Activated naive CD4-positive, alpha-beta T cell treated with anti-CD3 and anti-CD28 coated beads for 36 hours (primary cell): Measurements from ENCODE around the gene KLHL36. TPM values are rescaled to one million over a fixed set of nuclear protein-coding genes. Genes with fewer than 3 reads are reported as not detected.

Source experiments
- CTCF ChIA-PET: fragments of 350-600 bp; sonication (Branson Sonifier 250); formaldehyde crosslinking; loops from one replicate; lab custom pipeline; 2021; ENCODE audit warnings: antibody characterized with exemption; lab: Charles Lee
- DNase-seq: peaks from one replicate; pipeline ENCODE4 v3.0.0-alpha.2; 2020
- H3K27ac Mint-ChIP-seq: one replicate; pipeline ENCODE4 v1.8.0; 2021; ENCODE audit warnings: mild to moderate bottlenecking, mixed read lengths
- H3K27me3 Mint-ChIP-seq: one replicate; pipeline ENCODE4 v1.8.0; 2021; ENCODE audit warnings: low read depth, mixed read lengths
- H3K36me3 Mint-ChIP-seq: one replicate; pipeline ENCODE4 v1.8.0; 2021; ENCODE audit warnings: low read depth, mixed read lengths
- H3K4me1 Mint-ChIP-seq: one replicate; pipeline ENCODE4 v1.8.0; 2021; ENCODE audit warnings: low read depth, mixed read lengths
- H3K4me3 Mint-ChIP-seq: one replicate; pipeline ENCODE4 v1.8.0; 2021; ENCODE audit warnings: mild to moderate bottlenecking, moderate library complexity, mixed read lengths
- H3K9me3 Mint-ChIP-seq: one replicate; pipeline ENCODE4 v1.8.0; 2021; ENCODE audit warnings: mixed read lengths
- intact Hi-C: fragments of 100-400 bp; cut with micrococcal nuclease; formaldehyde crosslinking; loops from one replicate; pipeline ENCODE4 v1.15.1; 2023
- total RNA-seq, 2 experiments: library from RNA; stranded (reverse); gene quantifications; one replicate each; pipeline ENCODE4 v1.2.3, GENCODE V29; 2021

Gene KLHL36
- total RNA-seq, 2 experiments from 2014 or later = 45.7 to 50.3 TPM

- Mint-ChIP-seq H3K4me3 (peak overlapping the region; percentile 8), H3K4me1 (peaks cover 88% of the 10 kb centered on the region), H3K27me3 (no peaks in the 10 kb centered on the region), H3K27ac (peak overlapping the region; percentile 66), H3K36me3 (peaks cover 48% of the 10 kb centered on the region), H3K9me3 (peaks cover 3% of the 10 kb centered on the region)
- intact Hi-C loops = loop anchor here (1.0 kb wide), 2 partner anchors 8 to 9 kb away; no protein-coding TSS in a partner anchor
- CTCF ChIA-PET = interaction anchor here (0.9 to 1.3 kb wide), 5 partner anchors 11 to 118 kb away, joined by 3 to 7 read pairs (median 3); no protein-coding TSS in a partner anchor
- peak; percentile 38 for DNase-seq
These were observed 40.0 kb upstream of the KLHL36 start for GRCh38 chr16:84608282-84608681.

GRCh38 chr16:84609563-84610177, 38.6 kb upstream of the KLHL36 start:
- Mint-ChIP-seq H3K36me3 (peaks cover 55% of the 10 kb centered on the region), H3K4me1 (peaks cover 92% of the 10 kb centered on the region), H3K4me3 (no peak overlapping the region), H3K27ac (peak overlapping the region; percentile 65), H3K27me3 (no peaks in the 10 kb centered on the region), H3K9me3 (peaks cover 3% of the 10 kb centered on the region)
- CTCF ChIA-PET = interaction anchor here (1.1 to 1.5 kb wide), 3 partner anchors 13 to 103 kb away, joined by 3 to 7 read pairs (median 3); no protein-coding TSS in a partner anchor
- intact Hi-C loops = no loop called here
- no peak for DNase-seq

GRCh38 chr16:84610376-84610775, 37.9 kb upstream of the KLHL36 start:
- H3K9me3 Mint-ChIP-seq = peaks cover 3% of the 10 kb centered on the region
- no peak overlapping the region for H3K4me3 Mint-ChIP-seq
- peaks cover 61% of the 10 kb centered on the region for H3K36me3 Mint-ChIP-seq
- CTCF ChIA-PET = interaction anchor here (1.5 kb wide), 1 partner anchor 12 kb away, joined by 3 read pairs; no protein-coding TSS in a partner anchor
- peak overlapping the region; percentile 66 for H3K27ac Mint-ChIP-seq
- intact Hi-C loops = no loop called here
- H3K4me1 Mint-ChIP-seq = peaks cover 93% of the 10 kb centered on the region
- no peak for DNase-seq
- no peaks in the 10 kb centered on the region for H3K27me3 Mint-ChIP-seq

- no peaks in the 10 kb centered on the region for H3K27me3 Mint-ChIP-seq
These were observed 37.3 kb upstream of the KLHL36 start for GRCh38 chr16:84611041-84611440.

GRCh38 chr16:84612686-84613085, 35.6 kb upstream of the KLHL36 start:
- peaks cover 82% of the 10 kb centered on the region for H3K4me1 Mint-ChIP-seq
- no peaks in the 10 kb centered on the region for H3K27me3 Mint-ChIP-seq
- H3K9me3 Mint-ChIP-seq = peaks cover 3% of the 10 kb centered on the region
- CTCF ChIA-PET = interaction anchor here (0.5 to 0.8 kb wide), 2 partner anchors 10 to 104 kb away, joined by 3 to 5 read pairs; no protein-coding TSS in a partner anchor
- DNase-seq = no peak
- H3K27ac Mint-ChIP-seq = no peak overlapping the region
- intact Hi-C loops = no loop called here
- H3K36me3 Mint-ChIP-seq = peaks cover 63% of the 10 kb centered on the region
- H3K4me3 Mint-ChIP-seq = no peak overlapping the region

More at GRCh38 chr16:84611041-84611440, 37.3 kb upstream of the KLHL36 start:
- CTCF ChIA-PET = interaction anchor here (1.5 kb wide), 1 partner anchor 11 kb away, joined by 3 read pairs; no protein-coding TSS in a partner anchor
- Mint-ChIP-seq H3K4me1 (peaks cover 95% of the 10 kb centered on the region), H3K9me3 (peaks cover 3% of the 10 kb centered on the region), H3K27ac (peak overlapping the region; percentile 27), H3K4me3 (no peak overlapping the region), H3K36me3 (peaks cover 64% of the 10 kb centered on the region)
- intact Hi-C loops = no loop called here
- DNase-seq = no peak

DNA sequence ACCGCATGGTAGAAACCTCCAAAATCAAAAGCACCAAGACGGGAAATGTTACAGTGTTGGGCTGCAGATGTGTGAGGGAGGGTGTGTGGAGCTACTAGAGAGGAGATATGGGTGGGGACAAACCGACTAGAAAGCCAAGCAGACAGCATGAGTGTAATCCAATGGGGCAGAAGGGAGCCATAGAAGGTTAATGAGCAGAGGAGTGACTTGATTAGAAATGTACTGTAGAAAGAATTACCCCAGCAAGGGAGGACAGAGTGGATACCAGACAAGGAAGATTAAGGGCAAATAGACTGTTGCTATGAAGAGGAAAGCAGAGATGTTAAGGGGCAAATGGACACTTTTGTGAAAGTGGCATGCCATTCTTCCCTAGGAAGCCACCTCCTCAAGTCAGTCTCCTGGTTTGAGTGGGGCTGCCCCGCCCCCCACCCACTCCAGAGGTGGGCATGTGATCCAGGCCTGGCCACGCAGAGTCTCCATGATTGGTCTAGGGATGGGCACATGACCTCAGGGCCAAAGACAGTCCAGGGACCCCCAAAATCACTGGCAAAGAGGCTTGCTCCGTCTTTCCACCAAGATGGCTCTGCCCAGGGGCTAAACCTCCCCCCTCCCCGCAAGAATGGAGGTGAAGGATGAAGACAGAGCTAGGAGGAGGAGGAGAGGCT, 34.8 kb upstream of the KLHL36 start:
- H3K27me3 Mint-ChIP-seq = no peaks in the 10 kb centered on the region

DNA sequence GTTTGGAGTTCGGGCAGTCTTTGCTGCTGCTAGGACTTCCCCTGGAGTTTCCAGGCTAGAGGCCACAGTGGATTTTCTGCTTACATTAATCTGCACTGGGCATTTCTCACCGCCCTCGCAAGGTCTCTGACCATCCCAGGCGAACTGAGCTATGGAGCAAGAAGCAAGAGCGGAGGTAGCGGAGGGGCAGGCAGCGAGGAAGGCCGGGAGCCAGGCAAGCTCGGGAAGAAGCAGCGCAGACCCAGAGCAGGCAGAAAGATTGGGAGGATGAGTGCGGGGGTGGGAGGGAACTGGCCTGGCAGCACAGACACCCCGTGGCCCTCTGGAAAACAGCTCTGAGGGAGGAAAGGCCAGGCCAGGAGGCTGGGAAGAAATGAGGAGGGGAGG, 34.2 kb upstream of the KLHL36 start:
- H3K36me3 Mint-ChIP-seq = peaks cover 59% of the 10 kb centered on the region
- intact Hi-C loops = no loop called here
- H3K4me1 Mint-ChIP-seq = peaks cover 71% of the 10 kb centered on the region
- DNase-seq = no peak
- H3K4me3 Mint-ChIP-seq = peak overlapping the region; percentile 30
- no peaks in the 10 kb centered on the region for H3K27me3 Mint-ChIP-seq
- CTCF ChIA-PET = no interaction called here
- peaks cover 3% of the 10 kb centered on the region for H3K9me3 Mint-ChIP-seq
- peak overlapping the region; percentile 66 for H3K27ac Mint-ChIP-seq

More for the DNA sequence above, 34.8 kb upstream of the KLHL36 start:
- Mint-ChIP-seq H3K27ac (peak overlapping the region; percentile 66), H3K9me3 (peaks cover 3% of the 10 kb centered on the region), H3K36me3 (peaks cover 59% of the 10 kb centered on the region), H3K4me1 (peaks cover 74% of the 10 kb centered on the region), H3K4me3 (peak overlapping the region; percentile 30)
- CTCF ChIA-PET = interaction anchor here (0.5 kb wide), 1 partner anchor 9 kb away, joined by 5 read pairs; no protein-coding TSS in a partner anchor
- intact Hi-C loops = no loop called here
- DNase-seq = no peak

- peak; percentile 45 for DNase-seq
- intact Hi-C loops = no loop called here
- H3K27ac Mint-ChIP-seq = peak overlapping the region; percentile 65
- peaks cover 3% of the 10 kb centered on the region for H3K9me3 Mint-ChIP-seq
- H3K36me3 Mint-ChIP-seq = peaks cover 59% of the 10 kb centered on the region
- peaks cover 66% of the 10 kb centered on the region for H3K4me1 Mint-ChIP-seq
- no peaks in the 10 kb centered on the region for H3K27me3 Mint-ChIP-seq
- CTCF ChIA-PET = interaction anchor here (2.6 kb wide), 1 partner anchor 108 kb away, joined by 12 read pairs; no protein-coding TSS in a partner anchor
- H3K4me3 Mint-ChIP-seq = peak overlapping the region; percentile 86
These were observed 33.7 kb upstream of the KLHL36 start for GRCh38 chr16:84614623-84614967.

GRCh38 chr16:84614968-84615813, 33.1 kb upstream of the KLHL36 start:
- Mint-ChIP-seq H3K4me3 (peak overlapping the region; percentile 86), H3K9me3 (peaks cover 3% of the 10 kb centered on the region), H3K4me1 (peaks cover 60% of the 10 kb centered on the region), H3K27ac (peak overlapping the region; percentile 65), H3K27me3 (no peaks in the 10 kb centered on the region), H3K36me3 (peaks cover 53% of the 10 kb centered on the region)
- intact Hi-C loops = no loop called here
- CTCF ChIA-PET = interaction anchor here (0.5 to 2.7 kb wide), 5 partner anchors 16 to 116 kb away, joined by 3 to 13 read pairs (median 10); no protein-coding TSS in a partner anchor
- no peak for DNase-seq

DNA sequence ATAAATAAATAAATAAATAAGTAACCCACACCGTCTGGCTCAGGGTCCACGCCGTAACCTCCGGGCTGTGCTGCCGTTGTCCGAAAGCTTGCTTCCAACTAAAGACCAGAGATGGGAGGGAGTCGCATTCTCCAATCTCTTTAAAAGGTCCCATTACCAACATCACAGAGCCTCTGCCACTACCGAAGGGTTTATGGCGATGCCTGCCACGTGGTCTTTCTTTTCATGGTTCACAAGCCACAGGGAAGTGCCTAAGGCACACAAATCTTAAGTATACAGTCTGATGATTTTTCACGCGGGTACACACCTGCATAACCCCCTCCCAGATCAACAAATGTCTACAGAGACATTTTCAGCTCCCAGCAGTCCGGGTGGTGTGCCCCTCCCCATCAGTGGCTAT, 31.8 kb upstream of the KLHL36 start:
- Mint-ChIP-seq H3K4me1 (peaks cover 47% of the 10 kb centered on the region), H3K9me3 (no peaks in the 10 kb centered on the region), H3K27me3 (no peaks in the 10 kb centered on the region), H3K27ac (peak overlapping the region; percentile 77), H3K4me3 (peak overlapping the region; percentile 96), H3K36me3 (peaks cover 40% of the 10 kb centered on the region)
- CTCF ChIA-PET = interaction anchor here (0.6 to 2.7 kb wide), 7 partner anchors 17 to 951 kb away, joined by 3 to 13 read pairs (median 3); no protein-coding TSS in a partner anchor
- DNase-seq = peak; percentile 48
- intact Hi-C loops = loop anchor here (1.0 kb wide), 1 partner anchor 16 kb away; no protein-coding TSS in a partner anchor

GRCh38 chr16:84617041-84617790, 31.1 kb upstream of the KLHL36 start:
- CTCF ChIA-PET = interaction anchor here (1.0 to 2.7 kb wide), 4 partner anchors 18 to 111 kb away, joined by 3 to 13 read pairs (median 11); no protein-coding TSS in a partner anchor
- no peaks in the 10 kb centered on the region for H3K27me3 Mint-ChIP-seq
- peak overlapping the region; percentile 96 for H3K4me3 Mint-ChIP-seq
- peak; percentile 74 for DNase-seq
- intact Hi-C loops = loop anchor here (1.0 kb wide), 1 partner anchor 9 kb away; no protein-coding TSS in a partner anchor
- peaks cover 40% of the 10 kb centered on the region for H3K4me1 Mint-ChIP-seq
- H3K27ac Mint-ChIP-seq = peak overlapping the region; percentile 77
- no peaks in the 10 kb centered on the region for H3K9me3 Mint-ChIP-seq
- peaks cover 33% of the 10 kb centered on the region for H3K36me3 Mint-ChIP-seq
